ENCODE data around the gene NGRN. TPM values are rescaled to one million over a fixed set of nuclear protein-coding genes. Genes with fewer than 3 reads are reported as not detected.

Gene NGRN
- total RNA-seq, 4 donors from 2014 or later = 35.4 to 59.5 (median 43.3) TPM

DNA sequence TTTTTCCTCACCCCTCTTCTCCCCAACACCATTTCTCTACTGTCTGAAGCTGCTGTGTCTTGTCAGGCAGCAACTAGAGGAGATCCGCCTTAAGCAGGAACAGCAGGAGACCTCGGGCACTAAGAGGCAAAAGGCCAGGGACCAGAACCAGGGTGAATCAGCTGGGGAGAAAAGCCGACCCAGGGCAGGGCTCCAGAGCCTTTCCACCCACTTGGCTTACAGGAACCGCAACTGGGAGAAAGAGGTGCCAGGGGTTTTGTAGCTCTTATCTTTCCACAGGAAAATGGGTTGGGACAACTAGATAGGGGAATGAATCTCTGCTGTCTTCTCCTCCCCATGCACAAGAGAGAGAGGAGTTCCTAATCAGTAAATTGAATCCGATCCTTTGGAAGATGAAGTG, 3.0 kb upstream of the NGRN start:
- WGBS, 2 donors = 78 to 92% methylated on average over 1 to 3 of the region's 5 CpGs
- peak overlapping the region; percentile 48 to 69 (median 60) for H3K27ac ChIP-seq
- TF ChIP-seq, protein P1, sequence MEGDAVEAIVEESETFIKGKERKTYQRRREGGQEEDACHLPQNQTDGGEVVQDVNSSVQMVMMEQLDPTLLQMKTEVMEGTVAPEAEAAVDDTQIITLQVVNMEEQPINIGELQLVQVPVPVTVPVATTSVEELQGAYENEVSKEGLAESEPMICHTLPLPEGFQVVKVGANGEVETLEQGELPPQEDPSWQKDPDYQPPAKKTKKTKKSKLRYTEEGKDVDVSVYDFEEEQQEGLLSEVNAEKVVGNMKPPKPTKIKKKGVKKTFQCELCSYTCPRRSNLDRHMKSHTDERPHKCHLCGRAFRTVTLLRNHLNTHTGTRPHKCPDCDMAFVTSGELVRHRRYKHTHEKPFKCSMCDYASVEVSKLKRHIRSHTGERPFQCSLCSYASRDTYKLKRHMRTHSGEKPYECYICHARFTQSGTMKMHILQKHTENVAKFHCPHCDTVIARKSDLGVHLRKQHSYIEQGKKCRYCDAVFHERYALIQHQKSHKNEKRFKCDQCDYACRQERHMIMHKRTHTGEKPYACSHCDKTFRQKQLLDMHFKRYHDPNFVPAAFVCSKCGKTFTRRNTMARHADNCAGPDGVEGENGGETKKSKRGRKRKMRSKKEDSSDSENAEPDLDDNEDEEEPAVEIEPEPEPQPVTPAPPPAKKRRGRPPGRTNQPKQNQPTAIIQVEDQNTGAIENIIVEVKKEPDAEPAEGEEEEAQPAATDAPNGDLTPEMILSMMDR (IDR thresholded peaks at IDR 0.05) = no peak
- no peak for TF ChIP-seq POLR2A (IDR thresholded peaks at IDR 0.05)

DNA sequence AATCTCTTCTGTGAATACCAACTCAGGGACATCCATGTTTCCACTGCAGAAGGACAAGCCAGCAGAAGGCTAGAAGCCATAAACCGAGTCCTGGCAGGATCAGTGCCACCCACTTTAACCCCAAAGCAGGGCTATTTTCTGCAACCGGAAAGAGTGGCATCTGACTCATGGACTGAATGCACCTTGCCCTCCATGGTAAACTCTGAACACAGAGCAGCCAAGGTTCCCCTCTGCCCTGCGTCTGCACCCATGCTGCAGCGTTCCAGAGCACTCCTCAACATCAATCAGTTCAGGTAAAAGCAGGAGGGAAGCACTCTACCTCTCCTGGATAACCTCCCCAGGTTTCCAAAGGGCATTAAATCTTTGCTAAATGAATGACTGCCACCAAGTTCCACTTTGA, 801 bp upstream of the NGRN start:
- TF ChIP-seq POLR2A (IDR thresholded peaks at IDR 0.05) = no peak
- TF ChIP-seq, protein P1 (IDR thresholded peaks at IDR 0.05) = no peak
- Histone ChIP-seq H3K36me3 (peaks cover 4 to 7% (median 4%) of the 10 kb centered on the region in 3 donors), H3K9me3 (no peaks in the 10 kb centered on the region), H3K4me1 (peaks cover 22 to 65% (median 43%) of the 10 kb centered on the region in 3 donors), H3K27ac (peak overlapping the region; percentile 90 to 98 (median 97)), H3K27me3 (no peaks in the 10 kb centered on the region), H3K4me3 (peak overlapping the region; percentile 53 to 83 (median 74))
- WGBS, 2 donors = 0 to 26% methylated on average over 2 of the region's 4 CpGs
- DNase-seq = no peak
- intact Hi-C loops (cut with DNase I) = no loop called here

More for the DNA sequence above, 3.0 kb upstream of the NGRN start:
- no peaks in the 10 kb centered on the region for H3K9me3 ChIP-seq
- H3K27me3 ChIP-seq = no peaks in the 10 kb centered on the region
- H3K4me3 ChIP-seq = no peak overlapping the region
- no peak for DNase-seq
- H3K36me3 ChIP-seq = peaks cover 0 to under 1% (median 0%) of the 10 kb centered on the region in 3 donors
- peaks cover 22 to 42% (median 30%) of the 10 kb centered on the region in 3 donors for H3K4me1 ChIP-seq
- intact Hi-C loops (cut with DNase I) = no loop called here

DNA sequence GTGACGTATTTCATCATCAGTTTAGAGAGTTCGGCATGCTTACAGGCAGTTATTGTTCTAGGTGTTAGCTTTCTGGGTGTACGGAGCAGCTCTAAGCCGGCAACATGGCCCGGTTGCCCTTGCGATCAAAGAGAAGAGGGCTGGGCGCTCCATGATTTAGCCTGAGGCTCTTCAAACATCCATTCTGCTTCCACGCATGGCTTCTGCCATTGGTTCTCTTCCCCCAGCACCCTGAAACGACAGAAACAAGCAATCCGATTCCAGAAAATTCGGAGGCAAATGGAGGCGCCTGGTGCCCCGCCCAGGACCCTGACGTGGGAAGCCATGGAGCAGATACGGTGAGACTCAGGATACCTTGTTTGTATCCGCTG, 574 bp downstream of the NGRN start:
- Histone ChIP-seq H3K27ac (peak overlapping the region; percentile 90 to 98 (median 97)), H3K4me3 (peak overlapping the region; percentile 53 to 83 (median 74)), H3K9me3 (no peaks in the 10 kb centered on the region), H3K27me3 (no peaks in the 10 kb centered on the region), H3K36me3 (peaks cover 4 to 20% (median 10%) of the 10 kb centered on the region in 3 donors), H3K4me1 (peaks cover 22 to 79% (median 51%) of the 10 kb centered on the region in 3 donors)
- 0% methylated on average over 8 to 13 of the region's 16 CpGs for WGBS, 2 donors
- DNase-seq = no peak
- intact Hi-C loops (cut with DNase I) = no loop called here
- TF ChIP-seq, protein P1 (IDR thresholded peaks at IDR 0.05) = no peak
- no peak for TF ChIP-seq POLR2A (IDR thresholded peaks at IDR 0.05)

DNA sequence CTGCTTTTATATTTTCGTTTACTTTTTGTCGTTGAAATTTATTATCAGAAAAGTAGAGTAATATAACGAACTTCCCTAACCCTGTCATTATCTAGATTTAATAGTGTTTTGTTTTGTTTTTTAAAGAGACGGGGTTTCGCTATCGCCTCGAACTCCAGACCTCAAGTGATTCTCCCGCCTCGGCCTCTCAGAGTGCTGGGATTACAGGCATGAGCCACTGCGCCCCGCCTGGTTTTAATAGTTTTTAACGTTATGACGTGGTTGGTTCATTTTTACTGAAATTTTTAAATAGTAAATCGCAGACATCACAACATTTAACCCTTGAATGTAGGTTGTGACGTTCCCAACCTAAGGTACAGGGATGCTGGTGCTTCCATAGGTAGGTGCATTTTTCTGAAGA, 1.0 kb downstream of the NGRN start:
- Histone ChIP-seq H3K4me3 (peak overlapping the region; percentile 53 to 83 (median 74)), H3K9me3 (no peaks in the 10 kb centered on the region), H3K36me3 (peaks cover 8 to 25% (median 14%) of the 10 kb centered on the region in 3 donors), H3K27me3 (no peaks in the 10 kb centered on the region), H3K27ac (peak overlapping the region; percentile 90 to 98 (median 97)), H3K4me1 (peaks cover 22 to 81% (median 54%) of the 10 kb centered on the region in 3 donors)
- TF ChIP-seq, protein P1 (IDR thresholded peaks at IDR 0.05) = no peak
- TF ChIP-seq POLR2A (IDR thresholded peaks at IDR 0.05) = no peak
- intact Hi-C loops (cut with DNase I) = no loop called here
- DNase-seq = no peak
- 4 to 5% methylated on average over 15 of the region's 15 CpGs for WGBS, 2 donors

DNA sequence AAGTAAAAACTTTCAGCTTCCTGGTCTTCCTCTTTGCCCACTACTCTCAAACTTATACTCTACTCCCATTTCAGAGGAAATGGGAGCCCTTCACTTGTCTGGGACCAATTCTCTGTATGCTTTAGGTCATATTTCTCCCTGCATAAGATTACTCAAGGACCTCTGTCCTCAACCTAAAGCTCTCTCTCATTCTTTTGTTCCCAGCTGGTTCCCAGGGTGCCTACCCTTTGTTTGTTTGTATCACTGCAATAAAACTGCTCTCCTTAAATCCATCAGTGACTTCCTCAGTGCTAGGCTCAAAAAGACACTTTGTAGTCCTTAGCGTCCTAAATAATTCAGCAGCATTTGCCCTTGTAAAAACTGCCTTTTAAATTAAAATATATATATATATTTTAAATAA, 2.9 kb downstream of the NGRN start:
- Histone ChIP-seq H3K4me1 (peaks cover 18 to 75% (median 41%) of the 10 kb centered on the region in 3 donors), H3K27me3 (no peaks in the 10 kb centered on the region), H3K36me3 (peaks cover 9 to 44% (median 18%) of the 10 kb centered on the region in 3 donors), H3K4me3 (peak overlapping the region in 1 of 4 donors; percentile 80), H3K9me3 (no peaks in the 10 kb centered on the region), H3K27ac (no peak overlapping the region)
- TF ChIP-seq, protein P1 (IDR thresholded peaks at IDR 0.05) = no peak
- TF ChIP-seq POLR2A (IDR thresholded peaks at IDR 0.05) = no peak
- no peak for DNase-seq
- intact Hi-C loops (cut with DNase I) = no loop called here
- 38 to 50% methylated on average over 1 of the region's 1 CpG for WGBS, 2 donors

All from esophagus squamous epithelium (tissue), 5 donors.